Measurements from ENCODE around the gene KCNIP3. TPM values are rescaled to one million over a fixed set of nuclear protein-coding genes. Genes with fewer than 3 reads are reported as not detected.
"Not testable (repeated sequence)": the region's sequence is repeated elsewhere in the genome, so short reads cannot be mapped to it uniquely, and the experiment has no call there.

KCNIP3 gene
- total and polyA plus RNA-seq, 10 donors: 0.59 to 5.2 (median 3.0) TPM

GRCh38 chr2:95353613-95354468 lies 56.7 kb downstream of the KCNIP3 start:
- Histone ChIP-seq H3K36me3 (no peaks in the 10 kb centered on the region), H3K4me3 (no peak overlapping the region), H3K9me3 (peaks cover 0 to 5% (median 0%) of the 10 kb centered on the region in 8 donors), H3K27me3 (replicated peaks in 1 of 7) (peaks cover 0 to 12% (median 0%) of the 10 kb centered on the region in 7 donors), H3K4me1 (no peaks in the 10 kb centered on the region), H3K27ac (no peak overlapping the region)
- peak; percentile 52 for DNase-seq
- intact Hi-C loops (cut with DNase I; ENCODE audit: low total_unique reads): no loop called here
- 78 to 88% (median 80%) methylated on average over 17 to 22 of the region's 22 CpGs for WGBS, 5 donors
- TF ChIP-seq CTCF (IDR thresholded peaks at IDR 0.05 in 8 of 11, conservative IDR thresholded peaks at IDR 0.05 in 3 of 11): no peak
- no peak for TF ChIP-seq POLR2A (IDR thresholded peaks at IDR 0.05)
- TF ChIP-seq POLR2AphosphoS5 (IDR thresholded peaks at IDR 0.05): no peak

GRCh38 chr2:95354469-95354901 lies 57.3 kb downstream of the KCNIP3 start:
- Histone ChIP-seq H3K27ac (no peak overlapping the region), H3K4me1 (no peaks in the 10 kb centered on the region), H3K4me3 (no peak overlapping the region), H3K27me3 (replicated peaks in 1 of 7) (peaks cover 0 to 9% (median 0%) of the 10 kb centered on the region in 7 donors), H3K36me3 (no peaks in the 10 kb centered on the region), H3K9me3 (peaks cover 0 to 5% (median 0%) of the 10 kb centered on the region in 8 donors)
- TF ChIP-seq CTCF (IDR thresholded peaks at IDR 0.05 in 8 of 11, conservative IDR thresholded peaks at IDR 0.05 in 3 of 11): no peak
- TF ChIP-seq POLR2AphosphoS5 (IDR thresholded peaks at IDR 0.05): no peak
- TF ChIP-seq POLR2A (IDR thresholded peaks at IDR 0.05): no peak
- intact Hi-C loops (cut with DNase I; ENCODE audit: low total_unique reads): no loop called here
- DNase-seq: no peak
- WGBS, 5 donors: 87 to 93% (median 88%) methylated on average over 4 to 5 of the region's 5 CpGs

GRCh38 chr2:95354925-95355324 lies 57.8 kb downstream of the KCNIP3 start:
- peaks cover 0 to 5% (median 0%) of the 10 kb centered on the region in 8 donors for H3K9me3 ChIP-seq
- H3K4me1 ChIP-seq: no peaks in the 10 kb centered on the region
- H3K27ac ChIP-seq: no peak overlapping the region
- TF ChIP-seq POLR2AphosphoS5 (IDR thresholded peaks at IDR 0.05): no peak
- TF ChIP-seq POLR2A (IDR thresholded peaks at IDR 0.05): no peak
- no peak for TF ChIP-seq CTCF (IDR thresholded peaks at IDR 0.05 in 8 of 11, conservative IDR thresholded peaks at IDR 0.05 in 3 of 11)
- peak; percentile 70 for DNase-seq
- intact Hi-C loops (cut with DNase I; ENCODE audit: low total_unique reads): no loop called here
- H3K36me3 ChIP-seq: no peaks in the 10 kb centered on the region
- 89 to 94% (median 91%) methylated on average over 2 to 8 of the region's 8 CpGs for WGBS, 5 donors
- peaks cover 0 to 9% (median 0%) of the 10 kb centered on the region in 7 donors for H3K27me3 ChIP-seq (replicated peaks in 1 of 7)
- H3K4me3 ChIP-seq: no peak overlapping the region

- DNase-seq; H3K27me3 ChIP-seq (replicated peaks in 1 of 7); H3K4me3 ChIP-seq; H3K36me3 ChIP-seq; H3K27ac ChIP-seq; H3K4me1 ChIP-seq; intact Hi-C loops (cut with DNase I; ENCODE audit: low total_unique reads); H3K9me3 ChIP-seq: not testable (repeated sequence)
- 90 to 94% (median 93%) methylated on average over 3 to 5 of the region's 5 CpGs for WGBS, 5 donors
Observed at GRCh38 chr2:95355486-95355885, 58.3 kb downstream of the KCNIP3 start.
